Glomerular endothelial cell (primary cell): ENCODE measurements around the gene TTLL1. TPM values are rescaled to one million over a fixed set of nuclear protein-coding genes. Genes with fewer than 3 reads are reported as not detected.
"Not testable (repeated sequence)": the region's sequence is repeated elsewhere in the genome, so short reads cannot be mapped to it uniquely, and the experiment has no call there.

Source experiments
- DNase-seq: peaks from one replicate; pipeline ENCODE4 v3.0.0-alpha.2; 2011; ENCODE audit warnings: low read depth, low spot score; ENCODE audit errors: extremely low read depth
- total RNA-seq: library from RNA; depleted of rRNA; stranded (reverse); fragments of >200 nt; gene quantifications from 2 replicates; pipeline ENCODE4 v1.2.3, GENCODE V29; 2015

The TTLL1 gene
- total RNA-seq, 1 donor from 2014 or later = 11.7 TPM

- no peak for DNase-seq
Observed at GRCh38 chr22:42996646-42997365, 92.4 kb downstream of the TTLL1 start.

- DNase-seq = not testable (repeated sequence)
Observed at GRCh38 chr22:42995654-42996053, 93.5 kb downstream of the TTLL1 start.

GRCh38 chr22:42994917-42995562 is 94.2 kb downstream of the TTLL1 start:
- no peak for DNase-seq

GRCh38 chr22:42994276-42994916 is 94.8 kb downstream of the TTLL1 start:
- DNase-seq = no peak

GRCh38 chr22:42993651-42994275 is 95.4 kb downstream of the TTLL1 start:
- DNase-seq = no peak

- DNase-seq = no peak
Observed at GRCh38 chr22:42992886-42993479, 96.2 kb downstream of the TTLL1 start.

GRCh38 chr22:42992092-42992491 is 97.1 kb downstream of the TTLL1 start:
- no peak for DNase-seq

- no peak for DNase-seq
Observed at GRCh38 chr22:42991010-42991651, 98.1 kb downstream of the TTLL1 start.

GRCh38 chr22:42990131-42990838 is 98.9 kb downstream of the TTLL1 start:
- no peak for DNase-seq

Other genes with a start within 250 kb of the TTLL1 start
- 36.6 and 48.9 TPM in 2 replicates for gene ARFGAP3, start 232.1 kb downstream of the TTLL1 start, total RNA-seq
- 68.7 and 82.0 TPM in 2 replicates for gene PACSIN2, start 74.2 kb downstream of the TTLL1 start, total RNA-seq
- gene BIK, start 21.4 kb upstream of the TTLL1 start, total RNA-seq = 0.58 and 2.5 TPM in 2 replicates
- gene MCAT, start 54.0 kb upstream of the TTLL1 start, total RNA-seq = 23.6 and 27.7 TPM in 2 replicates
- gene TSPO, start 62.2 kb upstream of the TTLL1 start, total RNA-seq = 682 and 1,000 TPM in 2 replicates
- gene TTLL12, start 97.7 kb upstream of the TTLL1 start, total RNA-seq = 35.8 and 55.0 TPM in 2 replicates